Osteoblast (primary cell): ENCODE data around the gene GADL1. TPM values are rescaled to one million over a fixed set of nuclear protein-coding genes. Genes with fewer than 3 reads are reported as not detected.

ENCODE experiments used
- DNase-seq: peaks from one replicate; pipeline ENCODE4 v3.0.0; 2011; ENCODE audit warnings: low spot score, mixed read lengths; ENCODE audit not compliant: insufficient read length; ENCODE audit errors: missing footprints
- H2AFZ ChIP-seq: 2 replicates; pipeline ENCODE4 v1.6.0; 2011; ENCODE audit warnings: mild to moderate bottlenecking, low read length
- H3K27ac ChIP-seq: 2 replicates; pipeline ENCODE4 v1.5.1; 2011; ENCODE audit warnings: mild to moderate bottlenecking, low read depth, low read length, moderate library complexity
- H3K27me3 ChIP-seq: 2 replicates; pipeline ENCODE4 v1.6.0; 2012; ENCODE audit warnings: mild to moderate bottlenecking, control low read depth, inconsistent platforms, low read length, moderate library complexity; ENCODE audit not compliant: insufficient read depth
- H3K36me3 ChIP-seq: 2 replicates; pipeline ENCODE4 v1.5.1; 2011; ENCODE audit warnings: mild to moderate bottlenecking, low read length, control low read depth, moderate library complexity; ENCODE audit not compliant: insufficient read depth
- H3K4me1 ChIP-seq: 2 replicates; pipeline ENCODE4 v1.5.1; 2011; ENCODE audit warnings: mild to moderate bottlenecking, low read length, control low read depth, moderate library complexity; ENCODE audit not compliant: insufficient read depth
- H3K4me2 ChIP-seq: 2 replicates; pipeline ENCODE4 v1.6.0; 2011; ENCODE audit warnings: mild to moderate bottlenecking, low read length; ENCODE audit not compliant: insufficient read depth
- H3K4me3 ChIP-seq: fragments of 200-600 bp; sonication (generic); 3 replicates; pipeline ENCODE4 v1.5.1; 2012; ENCODE audit warnings: mild to moderate bottlenecking, low read length, inconsistent platforms; ENCODE audit not compliant: insufficient read depth
- H3K79me2 ChIP-seq: 2 replicates; pipeline ENCODE4 v1.6.0; 2012; ENCODE audit warnings: mild to moderate bottlenecking, low read length, control low read depth, inconsistent platforms; ENCODE audit not compliant: insufficient read depth
- H3K9me3 ChIP-seq: 2 replicates; pipeline ENCODE4 v1.5.1; 2011; ENCODE audit warnings: low read depth, low read length, control low read depth
- H4K20me1 ChIP-seq: 2 replicates; pipeline ENCODE4 v1.6.0; 2012; ENCODE audit warnings: mild to moderate bottlenecking, low read length, control low read depth; ENCODE audit not compliant: insufficient read depth
- total RNA-seq: library from RNA; depleted of rRNA; stranded (reverse); fragments of >200 nt; gene quantifications from 2 replicates; pipeline ENCODE4 v1.2.3, GENCODE V29; 2012
- TF ChIP-seq, protein P1 (sequence below): IDR thresholded peaks from 2 replicates; pipeline ENCODE4 v1.5.1; 2011; ENCODE audit warnings: mild to moderate bottlenecking, low read depth, low read length, moderate library complexity; ENCODE audit errors: extremely low read depth

The GADL1 gene
- total RNA-seq, 1 donor = not detected

DNA sequence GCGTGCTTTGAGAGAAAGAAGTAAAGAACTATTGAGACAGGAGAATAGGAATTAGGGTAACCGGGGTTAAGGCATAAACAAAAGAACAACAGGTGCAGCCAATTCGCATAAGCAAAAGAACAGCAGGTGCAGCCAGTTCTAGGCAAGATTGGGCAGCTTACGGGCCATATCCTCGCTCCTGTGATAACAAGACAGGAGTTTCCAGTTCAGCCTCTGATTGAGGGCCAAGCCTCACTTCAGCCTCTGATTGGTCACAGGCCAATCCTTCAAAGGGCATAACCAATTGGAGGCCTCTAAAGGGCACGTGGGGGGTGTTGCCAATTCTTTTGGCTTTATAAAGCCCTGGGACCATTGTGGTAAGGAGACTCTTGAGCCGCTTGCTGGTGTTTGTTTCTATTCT, 143.5 kb downstream of the GADL1 start:
- TF ChIP-seq, protein P1, sequence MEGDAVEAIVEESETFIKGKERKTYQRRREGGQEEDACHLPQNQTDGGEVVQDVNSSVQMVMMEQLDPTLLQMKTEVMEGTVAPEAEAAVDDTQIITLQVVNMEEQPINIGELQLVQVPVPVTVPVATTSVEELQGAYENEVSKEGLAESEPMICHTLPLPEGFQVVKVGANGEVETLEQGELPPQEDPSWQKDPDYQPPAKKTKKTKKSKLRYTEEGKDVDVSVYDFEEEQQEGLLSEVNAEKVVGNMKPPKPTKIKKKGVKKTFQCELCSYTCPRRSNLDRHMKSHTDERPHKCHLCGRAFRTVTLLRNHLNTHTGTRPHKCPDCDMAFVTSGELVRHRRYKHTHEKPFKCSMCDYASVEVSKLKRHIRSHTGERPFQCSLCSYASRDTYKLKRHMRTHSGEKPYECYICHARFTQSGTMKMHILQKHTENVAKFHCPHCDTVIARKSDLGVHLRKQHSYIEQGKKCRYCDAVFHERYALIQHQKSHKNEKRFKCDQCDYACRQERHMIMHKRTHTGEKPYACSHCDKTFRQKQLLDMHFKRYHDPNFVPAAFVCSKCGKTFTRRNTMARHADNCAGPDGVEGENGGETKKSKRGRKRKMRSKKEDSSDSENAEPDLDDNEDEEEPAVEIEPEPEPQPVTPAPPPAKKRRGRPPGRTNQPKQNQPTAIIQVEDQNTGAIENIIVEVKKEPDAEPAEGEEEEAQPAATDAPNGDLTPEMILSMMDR = no peak

DNA sequence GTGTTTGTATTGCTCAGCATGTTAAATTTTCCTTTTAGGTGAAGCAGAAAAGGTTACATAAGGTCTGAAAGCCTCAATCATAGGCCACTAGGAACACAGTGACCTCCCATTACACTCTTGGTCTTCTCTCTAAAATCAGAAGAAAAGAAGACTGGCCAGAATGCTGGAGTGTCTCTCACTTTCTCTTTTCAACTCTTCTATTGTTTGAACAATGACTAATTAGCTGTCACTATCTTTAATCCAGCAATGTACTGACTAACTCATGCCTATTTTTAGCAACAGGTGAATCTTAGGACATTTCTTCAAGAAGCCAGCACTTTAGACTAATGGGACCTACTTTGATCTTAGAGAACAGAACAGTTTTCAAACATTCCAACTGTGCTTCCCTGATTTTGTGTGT, 145.2 kb downstream of the GADL1 start:
- no peak for DNase-seq
- Histone ChIP-seq H3K4me2 (no peak overlapping the region), H3K27ac (no peak overlapping the region), H3K27me3 (no peaks in the 10 kb centered on the region), H3K4me1 (peaks cover 18% of the 10 kb centered on the region), H3K36me3 (no peaks in the 10 kb centered on the region), H4K20me1 (no peaks in the 10 kb centered on the region), H3K79me2 (no peaks in the 10 kb centered on the region), H3K4me3 (no peak overlapping the region), H2AFZ (peak overlapping the region; percentile 2), H3K9me3 (no peaks in the 10 kb centered on the region)
- TF ChIP-seq, protein P1 = no peak

More for the DNA sequence above, 143.5 kb downstream of the GADL1 start:
- DNase-seq = no peak
- H2AFZ ChIP-seq = no peak overlapping the region
- no peak overlapping the region for H3K4me3 ChIP-seq
- H3K4me1 ChIP-seq = peaks cover 18% of the 10 kb centered on the region
- no peak overlapping the region for H3K27ac ChIP-seq
- no peaks in the 10 kb centered on the region for H3K9me3 ChIP-seq
- H3K27me3 ChIP-seq = no peaks in the 10 kb centered on the region
- H4K20me1 ChIP-seq = no peaks in the 10 kb centered on the region
- H3K79me2 ChIP-seq = no peaks in the 10 kb centered on the region
- no peaks in the 10 kb centered on the region for H3K36me3 ChIP-seq
- H3K4me2 ChIP-seq = no peak overlapping the region

DNA sequence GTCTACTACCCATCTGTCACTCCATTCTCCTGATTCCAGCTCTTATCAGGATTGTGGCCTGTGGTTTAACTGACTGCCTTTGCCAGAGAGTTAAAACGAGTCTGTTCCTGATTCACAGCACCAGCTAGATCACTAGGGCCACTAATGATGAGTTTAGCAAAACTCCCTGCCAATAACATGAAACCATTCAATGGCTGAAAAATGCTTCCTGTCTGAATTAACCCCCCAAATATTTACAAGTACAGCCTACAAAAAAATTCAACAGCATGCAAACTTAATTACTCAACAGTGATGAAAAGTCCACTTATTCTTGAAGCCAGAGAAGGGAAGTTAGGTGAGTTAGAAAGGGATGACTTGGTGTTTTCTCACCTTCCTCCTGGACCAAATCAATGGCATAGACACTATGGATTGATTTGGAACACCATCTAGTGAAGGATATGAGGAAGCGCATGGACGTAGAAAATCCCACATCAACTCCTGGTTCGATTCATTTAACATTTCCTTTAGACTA, 146.6 kb downstream of the GADL1 start:
- H3K27me3 ChIP-seq = no peaks in the 10 kb centered on the region
- no peak overlapping the region for H3K4me2 ChIP-seq
- H3K79me2 ChIP-seq = no peaks in the 10 kb centered on the region
- TF ChIP-seq, protein P1 = peak; percentile 50
- no peak overlapping the region for H3K27ac ChIP-seq
- no peak overlapping the region for H3K4me3 ChIP-seq
- no peaks in the 10 kb centered on the region for H3K9me3 ChIP-seq
- H4K20me1 ChIP-seq = no peaks in the 10 kb centered on the region
- peaks cover 18% of the 10 kb centered on the region for H3K4me1 ChIP-seq
- no peaks in the 10 kb centered on the region for H3K36me3 ChIP-seq
- DNase-seq = peak; percentile 45
- no peak overlapping the region for H2AFZ ChIP-seq

DNA sequence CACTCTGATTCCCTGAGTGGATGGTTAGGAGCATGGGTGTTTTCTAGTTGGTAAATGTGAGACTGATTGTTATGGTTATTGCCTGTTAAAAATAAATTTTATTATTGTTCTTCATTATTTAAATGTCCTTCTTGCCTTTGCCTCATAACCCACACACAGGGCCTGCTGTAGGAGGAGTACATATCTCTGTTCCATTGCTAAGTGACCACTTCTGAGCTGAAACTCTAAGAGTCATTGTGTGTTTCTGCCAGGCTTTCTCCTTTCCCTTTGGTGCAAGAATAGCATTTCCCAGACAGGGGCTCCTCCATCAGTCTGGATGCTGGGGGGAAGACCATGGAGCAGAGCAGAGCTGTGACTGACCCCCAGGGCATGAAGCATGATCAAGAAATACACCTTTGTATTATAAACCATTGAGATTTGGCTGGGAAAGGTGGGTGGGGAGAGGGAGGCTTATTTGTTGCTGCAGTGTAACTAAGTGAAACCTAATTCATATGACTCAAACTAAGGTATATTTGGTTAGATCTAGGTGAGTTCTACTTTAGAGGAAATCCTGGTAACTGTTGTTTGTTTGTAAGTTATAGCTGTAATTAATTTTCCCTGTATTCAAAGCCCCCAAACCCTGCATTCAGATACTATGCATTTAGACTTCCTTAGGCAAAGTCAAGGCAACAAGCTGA, 150.7 kb downstream of the GADL1 start:
- Histone ChIP-seq H3K27me3 (no peaks in the 10 kb centered on the region), H4K20me1 (no peaks in the 10 kb centered on the region), H3K4me3 (no peak overlapping the region), H3K36me3 (no peaks in the 10 kb centered on the region), H3K9me3 (no peaks in the 10 kb centered on the region), H2AFZ (peak overlapping the region; percentile 40), H3K27ac (no peak overlapping the region), H3K4me2 (no peak overlapping the region), H3K4me1 (peaks cover 11% of the 10 kb centered on the region), H3K79me2 (no peaks in the 10 kb centered on the region)
- TF ChIP-seq, protein P1 = no peak
- DNase-seq = no peak
